ENCODE measurements around the gene C16orf74.

GRCh38 chr16:85738923-85739715 lies 11.8 kb downstream of the C16orf74 start:
- TF ChIP-seq EP300 (IDR thresholded peaks at IDR 0.05) (no peak), CTCF (IDR thresholded peaks at IDR 0.05) (no peak), POLR2A (IDR thresholded peaks at IDR 0.05) (no peak)
